T-helper 1 cell (primary cell): ENCODE results near the gene PTRH1.

ENCODE experiments used
- DNase-seq, 5 donors: peaks; one replicate each; pipeline ENCODE4 v3.0.0-alpha.2; 2012 to 2020

Gene PTRH1

GRCh38 chr9:127741831-127742434, 26.5 kb upstream of the PTRH1 start:
- DNase-seq: no peak

GRCh38 chr9:127739614-127740330, 24.3 kb upstream of the PTRH1 start:
- no peak for DNase-seq

- DNase-seq: no peak
These were observed 23.2 kb upstream of the PTRH1 start for GRCh38 chr9:127738666-127739065.

- DNase-seq: no peak
These were observed 20.2 kb upstream of the PTRH1 start for GRCh38 chr9:127735530-127736185.

GRCh38 chr9:127734747-127735529, 19.5 kb upstream of the PTRH1 start, which contains the start of gene TOR2A:
TOR2A (minus strand) TSS chr9:127735294; CDS start chr9:127735270, 24 bp downstream.
- DNase-seq: peak; percentile 97 to 99 (median 98)

GRCh38 chr9:127734247-127734746, 18.8 kb upstream of the PTRH1 start:
- DNase-seq: no peak

- no peak for DNase-seq
These were observed 18.2 kb upstream of the PTRH1 start for GRCh38 chr9:127733614-127734013.

- DNase-seq: no peak
These were observed 17.0 kb upstream of the PTRH1 start for GRCh38 chr9:127732444-127732843.

GRCh38 chr9:127731938-127732337, 16.5 kb upstream of the PTRH1 start:
- no peak for DNase-seq

- no peak for DNase-seq
These were observed 15.4 kb upstream of the PTRH1 start for GRCh38 chr9:127730799-127731410.

- no peak for DNase-seq
These were observed 14.8 kb upstream of the PTRH1 start for GRCh38 chr9:127730262-127730661.

- DNase-seq: no peak
These were observed 14.2 kb upstream of the PTRH1 start for GRCh38 chr9:127729522-127730256.

GRCh38 chr9:127728808-127729207, 13.3 kb upstream of the PTRH1 start:
- no peak for DNase-seq

GRCh38 chr9:127726871-127727270, 11.4 kb upstream of the PTRH1 start:
- DNase-seq: no peak

GRCh38 chr9:127724012-127724411, 8.5 kb upstream of the PTRH1 start:
- no peak for DNase-seq

- no peak for DNase-seq
These were observed 8.0 kb upstream of the PTRH1 start for GRCh38 chr9:127723444-127723843.

- DNase-seq: no peak
These were observed 7.5 kb upstream of the PTRH1 start for GRCh38 chr9:127723013-127723412.

- DNase-seq: no peak
These were observed 6.7 kb upstream of the PTRH1 start for GRCh38 chr9:127722055-127722745.

- no peak for DNase-seq
These were observed 5.9 kb upstream of the PTRH1 start for GRCh38 chr9:127721391-127721821.

GRCh38 chr9:127720865-127721227, 5.4 kb upstream of the PTRH1 start:
- no peak for DNase-seq
